Measurements from ENCODE around the gene DENND4A.

DNA sequence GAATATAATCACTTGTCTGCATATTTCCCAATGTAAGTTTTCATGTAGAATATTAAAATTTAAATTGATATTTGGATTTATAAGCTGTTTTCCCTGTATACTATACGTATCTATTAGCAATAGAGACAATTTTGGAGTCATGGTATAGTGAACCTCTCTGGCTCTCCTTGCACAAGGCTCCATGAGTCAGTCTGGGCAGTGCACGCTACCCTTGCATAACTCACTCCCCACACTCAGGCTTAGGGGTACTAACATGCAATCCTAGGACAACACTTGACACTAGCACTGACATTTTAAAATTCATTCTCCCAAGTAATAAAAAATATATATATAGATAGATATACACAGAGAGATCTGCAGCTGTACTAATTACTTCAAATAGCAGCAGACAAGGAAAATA is 131.2 kb downstream of the DENND4A start:
- no peak for TF ChIP-seq ZBTB33 (IDR thresholded peaks at IDR 0.05)
- no peak for TF ChIP-seq NR2C1 (IDR thresholded peaks at IDR 0.05)
- TF ChIP-seq YY1 (IDR thresholded peaks at IDR 0.05; ENCODE audit: low read depth, low read length) = no peak
- TF ChIP-seq, protein P1, sequence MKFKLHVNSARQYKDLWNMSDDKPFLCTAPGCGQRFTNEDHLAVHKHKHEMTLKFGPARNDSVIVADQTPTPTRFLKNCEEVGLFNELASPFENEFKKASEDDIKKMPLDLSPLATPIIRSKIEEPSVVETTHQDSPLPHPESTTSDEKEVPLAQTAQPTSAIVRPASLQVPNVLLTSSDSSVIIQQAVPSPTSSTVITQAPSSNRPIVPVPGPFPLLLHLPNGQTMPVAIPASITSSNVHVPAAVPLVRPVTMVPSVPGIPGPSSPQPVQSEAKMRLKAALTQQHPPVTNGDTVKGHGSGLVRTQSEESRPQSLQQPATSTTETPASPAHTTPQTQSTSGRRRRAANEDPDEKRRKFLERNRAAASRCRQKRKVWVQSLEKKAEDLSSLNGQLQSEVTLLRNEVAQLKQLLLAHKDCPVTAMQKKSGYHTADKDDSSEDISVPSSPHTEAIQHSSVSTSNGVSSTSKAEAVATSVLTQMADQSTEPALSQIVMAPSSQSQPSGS (IDR thresholded peaks at IDR 0.05; ENCODE audit: low read length) = no peak
- no peak for TF ChIP-seq POLR2A (IDR thresholded peaks at IDR 0.05; ENCODE audit: low read depth, low read length)
- TF ChIP-seq, protein P2, sequence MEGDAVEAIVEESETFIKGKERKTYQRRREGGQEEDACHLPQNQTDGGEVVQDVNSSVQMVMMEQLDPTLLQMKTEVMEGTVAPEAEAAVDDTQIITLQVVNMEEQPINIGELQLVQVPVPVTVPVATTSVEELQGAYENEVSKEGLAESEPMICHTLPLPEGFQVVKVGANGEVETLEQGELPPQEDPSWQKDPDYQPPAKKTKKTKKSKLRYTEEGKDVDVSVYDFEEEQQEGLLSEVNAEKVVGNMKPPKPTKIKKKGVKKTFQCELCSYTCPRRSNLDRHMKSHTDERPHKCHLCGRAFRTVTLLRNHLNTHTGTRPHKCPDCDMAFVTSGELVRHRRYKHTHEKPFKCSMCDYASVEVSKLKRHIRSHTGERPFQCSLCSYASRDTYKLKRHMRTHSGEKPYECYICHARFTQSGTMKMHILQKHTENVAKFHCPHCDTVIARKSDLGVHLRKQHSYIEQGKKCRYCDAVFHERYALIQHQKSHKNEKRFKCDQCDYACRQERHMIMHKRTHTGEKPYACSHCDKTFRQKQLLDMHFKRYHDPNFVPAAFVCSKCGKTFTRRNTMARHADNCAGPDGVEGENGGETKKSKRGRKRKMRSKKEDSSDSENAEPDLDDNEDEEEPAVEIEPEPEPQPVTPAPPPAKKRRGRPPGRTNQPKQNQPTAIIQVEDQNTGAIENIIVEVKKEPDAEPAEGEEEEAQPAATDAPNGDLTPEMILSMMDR (IDR thresholded peaks at IDR 0.05 in 2 of 3, conservative IDR thresholded peaks at IDR 0.05 in 1 of 3; ENCODE audit: control insufficient read depth in 2 of 3, extremely low read depth in 1 of 3, insufficient read depth in 1 of 3, low read depth in 3 of 3, low read length in 3 of 3) = no peak

All from GM12878 (cell line).